Astrocyte (in vitro differentiated cells and primary cell): ENCODE data around the gene PRPSAP1. TPM values are rescaled to one million over a fixed set of nuclear protein-coding genes. Genes with fewer than 3 reads are reported as not detected.

Experiments
- DNase-seq: peaks from one replicate; pipeline ENCODE4 v3.0.0-alpha.2; 2010; ENCODE audit warnings: low read depth
- FAIRE-seq: peaks from 2 replicates; lab custom pipeline; 2011; peaks lifted over from hg19 to GRCh38; lab: Jason Lieb, UNC
- H2AFZ ChIP-seq: 2 replicates; pipeline ENCODE4 v1.6.0; 2012; ENCODE audit warnings: low read depth, low read length, inconsistent platforms
- H3K27ac ChIP-seq: 2 replicates; pipeline ENCODE4 v1.5.1; 2011; ENCODE audit warnings: low read depth, low read length, inconsistent platforms
- H3K27me3 ChIP-seq: 2 replicates; pipeline ENCODE4 v1.6.0; 2011; ENCODE audit warnings: low read length, inconsistent platforms; ENCODE audit not compliant: insufficient read depth
- H3K36me3 ChIP-seq: 2 replicates; pipeline ENCODE4 v1.5.1; 2011; ENCODE audit warnings: low read length, inconsistent platforms; ENCODE audit not compliant: insufficient read depth
- H3K4me1 ChIP-seq: 2 replicates; pipeline ENCODE4 v1.5.1; 2011; ENCODE audit warnings: low read length, inconsistent platforms; ENCODE audit not compliant: insufficient read depth
- H3K4me2 ChIP-seq: 2 replicates; pipeline ENCODE4 v1.6.0; 2012; ENCODE audit warnings: low read length, inconsistent platforms
- H3K4me3 ChIP-seq: 2 replicates; pipeline ENCODE4 v1.5.1; 2011; ENCODE audit warnings: low read depth, mild to moderate bottlenecking, low read length, inconsistent platforms; ENCODE audit not compliant: insufficient read depth
- H3K79me2 ChIP-seq: 2 replicates; pipeline ENCODE4 v1.6.0; 2012; ENCODE audit warnings: mild to moderate bottlenecking, low read length, inconsistent platforms; ENCODE audit not compliant: insufficient read depth
- H3K9ac ChIP-seq: 2 replicates; pipeline ENCODE4 v1.6.0; 2012; ENCODE audit warnings: mild to moderate bottlenecking, low read length, inconsistent platforms
- H3K9me3 ChIP-seq: 2 replicates; pipeline ENCODE4 v1.5.1; 2012; ENCODE audit warnings: low read depth, mild to moderate bottlenecking, low read length, inconsistent platforms; ENCODE audit not compliant: insufficient read depth
- H4K20me1 ChIP-seq: 2 replicates; pipeline ENCODE4 v1.6.0; 2012; ENCODE audit warnings: low read length, inconsistent platforms; ENCODE audit not compliant: insufficient read depth
- H3K27ac Mint-ChIP-seq: one replicate; pipeline ENCODE4 v1.8.0; 2021; ENCODE audit warnings: mild to moderate bottlenecking, mixed read lengths; ENCODE audit not compliant: unreplicated experiment
- H3K27me3 Mint-ChIP-seq: one replicate; pipeline ENCODE4 v1.8.0; 2021; ENCODE audit warnings: low read depth, mixed read lengths; ENCODE audit not compliant: unreplicated experiment
- H3K36me3 Mint-ChIP-seq: one replicate; pipeline ENCODE4 v1.8.0; 2021; ENCODE audit warnings: low read depth, mixed read lengths; ENCODE audit not compliant: unreplicated experiment
- H3K4me1 Mint-ChIP-seq: one replicate; pipeline ENCODE4 v1.8.0; 2021; ENCODE audit warnings: low read depth, mixed read lengths; ENCODE audit not compliant: unreplicated experiment
- H3K4me3 Mint-ChIP-seq: one replicate; pipeline ENCODE4 v1.8.0; 2021; ENCODE audit warnings: mild to moderate bottlenecking, moderate library complexity, mixed read lengths; ENCODE audit not compliant: unreplicated experiment
- H3K9me3 Mint-ChIP-seq: one replicate; pipeline ENCODE4 v1.8.0; 2021; ENCODE audit warnings: mild to moderate bottlenecking, mixed read lengths; ENCODE audit not compliant: unreplicated experiment
- EZH2 ChIP-seq: IDR thresholded peaks from 2 replicates; pipeline ENCODE4 v1.6.1; 2012; ENCODE audit warnings: mild to moderate bottlenecking, low read length, inconsistent platforms; ENCODE audit not compliant: insufficient read depth
- total RNA-seq: library from RNA; stranded (reverse); gene quantifications from 2 replicates; pipeline ENCODE4 v1.2.1, GENCODE V29; 2021
- TF ChIP-seq, protein P1 (sequence below): IDR thresholded peaks from 2 replicates; pipeline ENCODE4 v1.5.1; 2011; ENCODE audit warnings: low read depth, mild to moderate bottlenecking, inconsistent platforms, low read length, moderate library complexity; ENCODE audit not compliant: insufficient read depth

PRPSAP1 gene
- total RNA-seq, 1 donor from 2014 or later = 36.2 TPM

- DNase-seq (no peak), FAIRE-seq (no peak)
- H3K9ac ChIP-seq = no peak overlapping the region
- no peak overlapping the region for H3K4me3 Mint-ChIP-seq
- H3K27ac ChIP-seq = no peak overlapping the region
- H3K4me1 ChIP-seq = no peaks in the 10 kb centered on the region
- no peaks in the 10 kb centered on the region for H3K79me2 ChIP-seq
- peaks cover 12% of the 10 kb centered on the region for H4K20me1 ChIP-seq
- peaks cover 4% of the 10 kb centered on the region for H3K4me1 Mint-ChIP-seq
- no peaks in the 10 kb centered on the region for H3K9me3 ChIP-seq
- H3K4me2 ChIP-seq = no peak overlapping the region
- no peaks in the 10 kb centered on the region for H3K27me3 Mint-ChIP-seq
- H3K4me3 ChIP-seq = no peak overlapping the region
- H3K36me3 Mint-ChIP-seq = peaks cover 9% of the 10 kb centered on the region
- H3K36me3 ChIP-seq = peaks cover 35% of the 10 kb centered on the region
- no peaks in the 10 kb centered on the region for H3K9me3 Mint-ChIP-seq
- no peak overlapping the region for H3K27ac Mint-ChIP-seq
- no peak overlapping the region for H2AFZ ChIP-seq
- H3K27me3 ChIP-seq = no peaks in the 10 kb centered on the region
- TF ChIP-seq EZH2 = no peak
- TF ChIP-seq, protein P1, sequence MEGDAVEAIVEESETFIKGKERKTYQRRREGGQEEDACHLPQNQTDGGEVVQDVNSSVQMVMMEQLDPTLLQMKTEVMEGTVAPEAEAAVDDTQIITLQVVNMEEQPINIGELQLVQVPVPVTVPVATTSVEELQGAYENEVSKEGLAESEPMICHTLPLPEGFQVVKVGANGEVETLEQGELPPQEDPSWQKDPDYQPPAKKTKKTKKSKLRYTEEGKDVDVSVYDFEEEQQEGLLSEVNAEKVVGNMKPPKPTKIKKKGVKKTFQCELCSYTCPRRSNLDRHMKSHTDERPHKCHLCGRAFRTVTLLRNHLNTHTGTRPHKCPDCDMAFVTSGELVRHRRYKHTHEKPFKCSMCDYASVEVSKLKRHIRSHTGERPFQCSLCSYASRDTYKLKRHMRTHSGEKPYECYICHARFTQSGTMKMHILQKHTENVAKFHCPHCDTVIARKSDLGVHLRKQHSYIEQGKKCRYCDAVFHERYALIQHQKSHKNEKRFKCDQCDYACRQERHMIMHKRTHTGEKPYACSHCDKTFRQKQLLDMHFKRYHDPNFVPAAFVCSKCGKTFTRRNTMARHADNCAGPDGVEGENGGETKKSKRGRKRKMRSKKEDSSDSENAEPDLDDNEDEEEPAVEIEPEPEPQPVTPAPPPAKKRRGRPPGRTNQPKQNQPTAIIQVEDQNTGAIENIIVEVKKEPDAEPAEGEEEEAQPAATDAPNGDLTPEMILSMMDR = no peak
These were observed 39.1 kb downstream of the PRPSAP1 start for GRCh38 chr17:76314392-76315227.

- no peak for FAIRE-seq
- no peak overlapping the region for H3K4me3 Mint-ChIP-seq
- H3K27ac Mint-ChIP-seq = no peak overlapping the region
These were observed 41.0 kb downstream of the PRPSAP1 start for GRCh38 chr17:76312735-76313134.

More at GRCh38 chr17:76312735-76313134, 41.0 kb downstream of the PRPSAP1 start:
- Histone ChIP-seq H3K27ac (no peak overlapping the region), H4K20me1 (peaks cover 16% of the 10 kb centered on the region), H3K9ac (no peak overlapping the region), H3K4me1 (no peaks in the 10 kb centered on the region), H3K4me3 (no peak overlapping the region), H3K36me3 (peaks cover 34% of the 10 kb centered on the region), H2AFZ (no peak overlapping the region), H3K27me3 (no peaks in the 10 kb centered on the region), H3K9me3 (no peaks in the 10 kb centered on the region), H3K4me2 (no peak overlapping the region), H3K79me2 (no peaks in the 10 kb centered on the region)
- Mint-ChIP-seq H3K4me1 (peaks cover 4% of the 10 kb centered on the region), H3K9me3 (peaks cover 3% of the 10 kb centered on the region), H3K27me3 (no peaks in the 10 kb centered on the region), H3K36me3 (peaks cover 12% of the 10 kb centered on the region)
- no peak for TF ChIP-seq EZH2
- TF ChIP-seq, protein P1 = no peak
- no peak for DNase-seq
